OCI-M2 (cell line): ENCODE measurements around the gene CIITA.
"Not testable (repeated sequence)": the region's sequence is repeated elsewhere in the genome, so short reads cannot be mapped to it uniquely, and the experiment has no call there.

ENCODE experiments used
- DNase-seq: peaks from one replicate; lab custom pipeline; 2025; ENCODE audit not compliant: unreplicated experiment; lab: John Stamatoyannopoulos, UW

CIITA gene

GRCh38 chr16:10876799-10877341, at the start of gene CIITA:
TSS of gene CIITA (plus strand) at chr16:10877202. CDS start at chr16:10877331, 129 bp downstream.
- no peak for DNase-seq

GRCh38 chr16:10827691-10828341, 49.2 kb upstream of the CIITA start:
- DNase-seq, result no peak

GRCh38 chr16:10828851-10829366, 48.1 kb upstream of the CIITA start:
- DNase-seq, result no peak

- DNase-seq, result not testable (repeated sequence)
These were observed 47.5 kb upstream of the CIITA start for GRCh38 chr16:10829390-10830098.

- DNase-seq, result not testable (repeated sequence)
These were observed 46.8 kb upstream of the CIITA start for GRCh38 chr16:10830240-10830639.

- no peak for DNase-seq
These were observed 44.8 kb upstream of the CIITA start for GRCh38 chr16:10831894-10832886.

GRCh38 chr16:10833271-10833670, 43.7 kb upstream of the CIITA start:
- no peak for DNase-seq

- no peak for DNase-seq
These were observed 42.9 kb upstream of the CIITA start for GRCh38 chr16:10834130-10834529.

GRCh38 chr16:10834766-10835165, 42.2 kb upstream of the CIITA start:
- DNase-seq, result no peak

GRCh38 chr16:10835281-10835931, 41.6 kb upstream of the CIITA start:
- no peak for DNase-seq

- no peak for DNase-seq
These were observed 40.7 kb upstream of the CIITA start for GRCh38 chr16:10836174-10836853.

GRCh38 chr16:10838621-10839278, 38.3 kb upstream of the CIITA start:
- no peak for DNase-seq

GRCh38 chr16:10839279-10839666, 37.7 kb upstream of the CIITA start:
- no peak for DNase-seq

- no peak for DNase-seq
These were observed 36.3 kb upstream of the CIITA start for GRCh38 chr16:10840703-10841102.

- no peak for DNase-seq
These were observed 30.6 kb upstream of the CIITA start for GRCh38 chr16:10846213-10846998.

GRCh38 chr16:10847176-10847575, 29.8 kb upstream of the CIITA start:
- no peak for DNase-seq

GRCh38 chr16:10849736-10850477, 27.1 kb upstream of the CIITA start:
- no peak for DNase-seq

GRCh38 chr16:10850478-10850850, 26.5 kb upstream of the CIITA start:
- DNase-seq, result no peak
